ENCODE measurements around the gene SEC14L5.

GRCh38 chr16:4984174-4984990 lies 26.3 kb downstream of the SEC14L5 start:
- TF ChIP-seq POLR2AphosphoS5 (IDR thresholded peaks at IDR 0.05; ENCODE audit: low read depth, low read length) (no peak), POLR2A (IDR thresholded peaks at IDR 0.05; ENCODE audit: low read depth, low read length) (no peak)
